ENCODE results near the gene RAD51C. TPM values are rescaled to one million over a fixed set of nuclear protein-coding genes. Genes with fewer than 3 reads are reported as not detected.

Gene RAD51C
- total and polyA plus RNA-seq, 2 donors (not counting 1 experiment from before 2014, with no cell fraction given): 27.7 to 29.1 TPM

DNA sequence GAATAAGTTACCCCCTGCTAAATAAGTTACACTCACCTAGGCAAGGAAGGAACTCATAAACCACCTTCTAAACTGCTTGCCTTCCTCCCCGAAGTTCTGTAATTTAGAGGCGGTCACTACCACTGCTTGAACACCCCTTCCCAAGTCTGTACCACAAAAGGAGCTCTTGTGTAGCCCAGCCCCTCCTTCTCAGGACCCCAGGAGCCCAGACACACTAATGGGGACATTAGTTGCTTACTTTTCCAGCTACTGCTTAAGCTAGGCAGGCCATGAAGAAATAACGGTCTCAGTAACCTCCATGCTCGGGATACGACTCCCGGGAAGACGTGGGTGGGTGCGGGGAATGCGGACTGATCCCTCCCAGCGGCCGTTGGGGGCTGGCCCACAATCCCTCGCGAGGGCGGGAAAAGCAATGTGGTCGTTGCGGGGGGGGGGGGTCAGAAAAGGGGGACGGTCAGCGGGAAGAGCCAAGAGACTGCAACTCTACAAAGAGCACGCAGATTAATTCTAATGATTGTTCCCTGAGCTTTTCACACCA, 632 bp upstream of the RAD51C start, which contains the start of gene TEX14:
TSS of gene TEX14 (minus strand) at position 345 of the 538 bp plus-strand sequence. CDS start 40,044 bp downstream, outside the sequence.
- peak within 1 kb of the TSS; percentile 64 for H3K4me2 ChIP-seq (ENCODE audit: extremely low read depth, insufficient read depth, low read length)
- H4K20me1 ChIP-seq (ENCODE audit: control insufficient read depth, extremely low read depth, insufficient read depth, low read length): no peaks in the 10 kb centered on the region
- peak within 1 kb of the TSS; percentile 66 for H3K27ac ChIP-seq (ENCODE audit: insufficient read depth, low read length)
- no peaks in the 10 kb centered on the region for H3K36me3 ChIP-seq (ENCODE audit: control insufficient read depth, insufficient read depth, low read length)
- peak within 1 kb of the TSS; percentile 46 for H3K9ac ChIP-seq (ENCODE audit: insufficient read depth, low read length)
- no peaks in the 10 kb centered on the region for H3K4me1 ChIP-seq (ENCODE audit: control insufficient read depth, extremely low read depth, insufficient read depth, low read length)
- H3K9me3 ChIP-seq (ENCODE audit: control insufficient read depth, insufficient read depth, low read depth, low read length): no peaks in the 10 kb centered on the region
- peaks cover 2% of the 10 kb centered on the region for H3K79me2 ChIP-seq (ENCODE audit: control insufficient read depth, insufficient read depth, low read length)
- H2AFZ ChIP-seq (ENCODE audit: low read length): peak within 1 kb of the TSS; percentile 93
- no peak for DNase-seq (ENCODE audit: low read depth in 2 of 2)
- H3K4me3 ChIP-seq (replicated peaks in 1 of 4; ENCODE audit: control extremely low read depth in 1 of 4, insufficient read depth in 1 of 4, low read depth in 3 of 4, low read length in 4 of 4): peak within 1 kb of the TSS; percentile 43 to 77 (median 68)
- no peaks in the 10 kb centered on the region for H3K27me3 ChIP-seq (ENCODE audit: control insufficient read depth, insufficient read depth, low read length)
- TF ChIP-seq, protein P1, sequence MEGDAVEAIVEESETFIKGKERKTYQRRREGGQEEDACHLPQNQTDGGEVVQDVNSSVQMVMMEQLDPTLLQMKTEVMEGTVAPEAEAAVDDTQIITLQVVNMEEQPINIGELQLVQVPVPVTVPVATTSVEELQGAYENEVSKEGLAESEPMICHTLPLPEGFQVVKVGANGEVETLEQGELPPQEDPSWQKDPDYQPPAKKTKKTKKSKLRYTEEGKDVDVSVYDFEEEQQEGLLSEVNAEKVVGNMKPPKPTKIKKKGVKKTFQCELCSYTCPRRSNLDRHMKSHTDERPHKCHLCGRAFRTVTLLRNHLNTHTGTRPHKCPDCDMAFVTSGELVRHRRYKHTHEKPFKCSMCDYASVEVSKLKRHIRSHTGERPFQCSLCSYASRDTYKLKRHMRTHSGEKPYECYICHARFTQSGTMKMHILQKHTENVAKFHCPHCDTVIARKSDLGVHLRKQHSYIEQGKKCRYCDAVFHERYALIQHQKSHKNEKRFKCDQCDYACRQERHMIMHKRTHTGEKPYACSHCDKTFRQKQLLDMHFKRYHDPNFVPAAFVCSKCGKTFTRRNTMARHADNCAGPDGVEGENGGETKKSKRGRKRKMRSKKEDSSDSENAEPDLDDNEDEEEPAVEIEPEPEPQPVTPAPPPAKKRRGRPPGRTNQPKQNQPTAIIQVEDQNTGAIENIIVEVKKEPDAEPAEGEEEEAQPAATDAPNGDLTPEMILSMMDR (conservative IDR thresholded peaks at IDR 0.05 in 1 of 2, IDR thresholded peaks at IDR 0.05 in 1 of 2; ENCODE audit: low read depth in 1 of 2, low read length in 2 of 2): no peak
- TF ChIP-seq EZH2 (IDR thresholded peaks at IDR 0.05; ENCODE audit: low read length, missing control alignments): no peak

- no peak overlapping the region for H3K9ac ChIP-seq (ENCODE audit: insufficient read depth, low read length)
- peak in 1 of 2 donors; percentile 12 for DNase-seq (ENCODE audit: low read depth in 2 of 2)
- H3K4me1 ChIP-seq (ENCODE audit: control insufficient read depth, extremely low read depth, insufficient read depth, low read length): no peaks in the 10 kb centered on the region
- H2AFZ ChIP-seq (ENCODE audit: low read length): peak overlapping the region; percentile 85
- H4K20me1 ChIP-seq (ENCODE audit: control insufficient read depth, extremely low read depth, insufficient read depth, low read length): no peaks in the 10 kb centered on the region
- H3K4me2 ChIP-seq (ENCODE audit: extremely low read depth, insufficient read depth, low read length): peak overlapping the region; percentile 42
- H3K27ac ChIP-seq (ENCODE audit: insufficient read depth, low read length): peak overlapping the region; percentile 66
- H3K9me3 ChIP-seq (ENCODE audit: control insufficient read depth, insufficient read depth, low read depth, low read length): no peaks in the 10 kb centered on the region
- no peak for TF ChIP-seq EZH2 (IDR thresholded peaks at IDR 0.05; ENCODE audit: low read length, missing control alignments)
- TF ChIP-seq, protein P1 (conservative IDR thresholded peaks at IDR 0.05 in 1 of 2, IDR thresholded peaks at IDR 0.05 in 1 of 2; ENCODE audit: low read depth in 1 of 2, low read length in 2 of 2): no peak
- peaks cover 2% of the 10 kb centered on the region for H3K79me2 ChIP-seq (ENCODE audit: control insufficient read depth, insufficient read depth, low read length)
- peak overlapping the region; percentile 43 to 77 (median 68) for H3K4me3 ChIP-seq (replicated peaks in 1 of 4; ENCODE audit: control extremely low read depth in 1 of 4, insufficient read depth in 1 of 4, low read depth in 3 of 4, low read length in 4 of 4)
- no peaks in the 10 kb centered on the region for H3K36me3 ChIP-seq (ENCODE audit: control insufficient read depth, insufficient read depth, low read length)
- H3K27me3 ChIP-seq (ENCODE audit: control insufficient read depth, insufficient read depth, low read length): no peaks in the 10 kb centered on the region
These were observed 806 bp downstream of the RAD51C start for GRCh38 chr17:58693208-58693607.

DNA sequence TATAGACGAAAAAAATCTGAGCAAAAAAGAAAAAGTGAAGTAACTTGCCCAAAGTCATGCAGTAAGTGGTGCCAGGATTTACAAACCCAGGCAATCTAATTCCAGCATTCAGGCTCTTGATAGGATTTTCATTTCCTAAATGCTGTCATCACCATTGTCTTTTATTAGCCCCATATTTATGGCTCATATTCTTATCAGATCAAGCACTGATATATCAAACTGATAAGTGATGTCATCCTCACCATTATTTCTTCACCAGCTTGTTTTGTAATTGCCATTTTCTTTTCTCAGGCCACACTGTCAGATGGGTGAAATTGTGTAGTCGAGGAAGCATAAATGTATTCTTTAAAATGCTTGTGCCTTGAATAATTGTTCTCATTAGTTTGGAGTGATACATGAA, 1.3 kb downstream of the RAD51C start:
- H4K20me1 ChIP-seq (ENCODE audit: control insufficient read depth, extremely low read depth, insufficient read depth, low read length): no peaks in the 10 kb centered on the region
- no peaks in the 10 kb centered on the region for H3K36me3 ChIP-seq (ENCODE audit: control insufficient read depth, insufficient read depth, low read length)
- no peak overlapping the region for H3K9ac ChIP-seq (ENCODE audit: insufficient read depth, low read length)
- peak overlapping the region; percentile 42 for H3K4me2 ChIP-seq (ENCODE audit: extremely low read depth, insufficient read depth, low read length)
- no peaks in the 10 kb centered on the region for H3K9me3 ChIP-seq (ENCODE audit: control insufficient read depth, insufficient read depth, low read depth, low read length)
- no peaks in the 10 kb centered on the region for H3K27me3 ChIP-seq (ENCODE audit: control insufficient read depth, insufficient read depth, low read length)
- peaks cover 2% of the 10 kb centered on the region for H3K79me2 ChIP-seq (ENCODE audit: control insufficient read depth, insufficient read depth, low read length)
- TF ChIP-seq, protein P1 (conservative IDR thresholded peaks at IDR 0.05 in 1 of 2, IDR thresholded peaks at IDR 0.05 in 1 of 2; ENCODE audit: low read depth in 1 of 2, low read length in 2 of 2): no peak
- TF ChIP-seq EZH2 (IDR thresholded peaks at IDR 0.05; ENCODE audit: low read length, missing control alignments): no peak
- H2AFZ ChIP-seq (ENCODE audit: low read length): no peak overlapping the region
- H3K4me3 ChIP-seq (replicated peaks in 1 of 4; ENCODE audit: control extremely low read depth in 1 of 4, insufficient read depth in 1 of 4, low read depth in 3 of 4, low read length in 4 of 4): peak overlapping the region in 2 of 4 experiments; percentile 75 to 77
- H3K27ac ChIP-seq (ENCODE audit: insufficient read depth, low read length): no peak overlapping the region
- DNase-seq (ENCODE audit: low read depth in 2 of 2): no peak
- no peaks in the 10 kb centered on the region for H3K4me1 ChIP-seq (ENCODE audit: control insufficient read depth, extremely low read depth, insufficient read depth, low read length)
